ENCODE measurements around the gene CCDC68.

DNA sequence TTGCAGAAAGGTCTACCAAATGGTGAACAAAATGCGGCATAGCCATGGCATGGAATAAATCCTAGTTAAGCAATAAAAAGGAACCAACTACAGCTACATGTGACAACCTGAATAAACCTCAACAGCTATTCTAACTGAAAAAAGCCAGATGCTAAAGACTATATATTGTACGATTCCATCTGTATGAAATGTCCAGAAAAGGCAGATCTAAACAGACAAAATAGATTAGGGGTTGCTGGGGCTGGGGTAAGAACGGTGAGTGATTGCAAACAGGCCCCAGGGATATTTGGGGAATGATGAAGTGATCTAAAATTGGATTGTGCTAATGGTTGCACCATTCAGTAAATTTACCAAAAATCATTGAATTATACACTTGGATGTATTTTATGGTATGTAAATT is 2.8 kb downstream of the CCDC68 start:
- TF ChIP-seq EZH2 (IDR thresholded peaks at IDR 0.05; ENCODE audit: insufficient read depth, poor library complexity, severe bottlenecking) (no peak), EZH2phosphoT487 (IDR thresholded peaks at IDR 0.05; ENCODE audit: insufficient read depth, low read depth) (no peak)

Data from GM23248 (cell line).